Measurements from ENCODE around the gene PHF21B. TPM values are rescaled to one million over a fixed set of nuclear protein-coding genes. Genes with fewer than 3 reads are reported as not detected.
"Not testable (repeated sequence)": the region's sequence is repeated elsewhere in the genome, so short reads cannot be mapped to it uniquely, and the experiment has no call there.

PHF21B gene
- total RNA-seq, 1 donor from 2014 or later: 1.2 TPM

GRCh38 chr22:44921766-44922165 lies 88.0 kb downstream of the PHF21B start:
- intact Hi-C loops (cut with micrococcal nuclease); H3K9me3 Mint-ChIP-seq; H3K27me3 Mint-ChIP-seq (ENCODE audit: low read depth); H3K36me3 Mint-ChIP-seq (ENCODE audit: low read depth); H3K4me3 Mint-ChIP-seq (ENCODE audit: low read depth); DNase-seq (ENCODE audit: low spot score); H3K4me1 Mint-ChIP-seq (ENCODE audit: low read depth); H3K27ac Mint-ChIP-seq: not testable (repeated sequence)

DNA sequence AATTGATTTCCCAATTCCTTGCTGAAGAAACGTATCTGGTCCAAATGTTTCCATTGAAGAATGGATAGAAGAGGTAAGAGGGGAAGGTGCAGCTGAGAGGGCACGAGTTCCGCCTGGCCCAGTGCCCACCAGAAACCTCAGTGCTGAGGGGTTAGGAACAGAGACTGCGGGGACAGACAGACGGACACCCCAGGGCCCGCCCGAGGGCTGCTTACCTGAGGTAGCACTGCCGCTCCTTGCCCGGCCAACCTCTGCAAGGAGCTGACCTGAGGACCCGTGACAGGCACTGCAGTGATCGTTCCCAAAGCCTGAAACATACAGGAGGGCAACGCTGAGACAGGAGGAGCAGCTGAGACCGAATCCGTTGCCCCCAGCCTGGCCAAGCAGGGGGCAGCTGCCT lies 89.6 kb downstream of the PHF21B start:
- no peak overlapping the region for H3K4me3 Mint-ChIP-seq (ENCODE audit: low read depth)
- no peak for DNase-seq (ENCODE audit: low spot score)
- no peak overlapping the region for H3K27ac Mint-ChIP-seq
- H3K27me3 Mint-ChIP-seq (ENCODE audit: low read depth): no peaks in the 10 kb centered on the region
- intact Hi-C loops (cut with micrococcal nuclease): no loop called here
- H3K4me1 Mint-ChIP-seq (ENCODE audit: low read depth): no peaks in the 10 kb centered on the region
- no peaks in the 10 kb centered on the region for H3K9me3 Mint-ChIP-seq
- H3K36me3 Mint-ChIP-seq (ENCODE audit: low read depth): no peaks in the 10 kb centered on the region

- H3K36me3 Mint-ChIP-seq (ENCODE audit: low read depth): no peaks in the 10 kb centered on the region
- intact Hi-C loops (cut with micrococcal nuclease): no loop called here
- no peaks in the 10 kb centered on the region for H3K9me3 Mint-ChIP-seq
- H3K27me3 Mint-ChIP-seq (ENCODE audit: low read depth): no peaks in the 10 kb centered on the region
- no peak for DNase-seq (ENCODE audit: low spot score)
- no peak overlapping the region for H3K27ac Mint-ChIP-seq
- H3K4me1 Mint-ChIP-seq (ENCODE audit: low read depth): no peaks in the 10 kb centered on the region
- no peak overlapping the region for H3K4me3 Mint-ChIP-seq (ENCODE audit: low read depth)
These were observed 90.1 kb downstream of the PHF21B start for GRCh38 chr22:44919691-44920090.

DNA sequence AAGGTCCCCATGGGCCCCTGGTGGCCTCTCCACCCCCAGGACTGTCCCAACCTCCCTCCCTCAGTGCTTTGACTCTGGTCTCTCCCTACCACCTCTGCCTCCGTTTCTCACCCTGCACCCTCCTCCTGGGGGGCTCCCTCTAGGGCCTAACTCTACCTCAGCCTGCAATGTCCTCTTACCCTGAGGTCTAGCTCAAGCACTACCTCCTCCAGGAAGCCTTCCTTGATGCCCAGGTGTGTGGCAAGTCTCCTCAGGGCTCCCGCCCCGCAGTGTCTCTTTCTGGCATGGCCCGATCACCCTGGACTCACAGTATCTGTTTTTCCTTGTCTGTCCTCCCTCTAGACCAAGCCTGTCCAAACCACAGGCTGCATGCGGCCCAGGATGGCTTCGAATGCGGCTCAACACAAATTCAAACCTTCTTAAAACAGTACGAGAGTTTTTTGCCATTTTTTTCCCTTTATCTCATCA lies 90.8 kb downstream of the PHF21B start:
- Mint-ChIP-seq H3K4me1 (ENCODE audit: low read depth) (no peaks in the 10 kb centered on the region), H3K36me3 (ENCODE audit: low read depth) (no peaks in the 10 kb centered on the region), H3K27me3 (ENCODE audit: low read depth) (no peaks in the 10 kb centered on the region), H3K27ac (no peak overlapping the region), H3K4me3 (ENCODE audit: low read depth) (no peak overlapping the region), H3K9me3 (no peaks in the 10 kb centered on the region)
- no peak for DNase-seq (ENCODE audit: low spot score)
- intact Hi-C loops (cut with micrococcal nuclease): no loop called here

DNA sequence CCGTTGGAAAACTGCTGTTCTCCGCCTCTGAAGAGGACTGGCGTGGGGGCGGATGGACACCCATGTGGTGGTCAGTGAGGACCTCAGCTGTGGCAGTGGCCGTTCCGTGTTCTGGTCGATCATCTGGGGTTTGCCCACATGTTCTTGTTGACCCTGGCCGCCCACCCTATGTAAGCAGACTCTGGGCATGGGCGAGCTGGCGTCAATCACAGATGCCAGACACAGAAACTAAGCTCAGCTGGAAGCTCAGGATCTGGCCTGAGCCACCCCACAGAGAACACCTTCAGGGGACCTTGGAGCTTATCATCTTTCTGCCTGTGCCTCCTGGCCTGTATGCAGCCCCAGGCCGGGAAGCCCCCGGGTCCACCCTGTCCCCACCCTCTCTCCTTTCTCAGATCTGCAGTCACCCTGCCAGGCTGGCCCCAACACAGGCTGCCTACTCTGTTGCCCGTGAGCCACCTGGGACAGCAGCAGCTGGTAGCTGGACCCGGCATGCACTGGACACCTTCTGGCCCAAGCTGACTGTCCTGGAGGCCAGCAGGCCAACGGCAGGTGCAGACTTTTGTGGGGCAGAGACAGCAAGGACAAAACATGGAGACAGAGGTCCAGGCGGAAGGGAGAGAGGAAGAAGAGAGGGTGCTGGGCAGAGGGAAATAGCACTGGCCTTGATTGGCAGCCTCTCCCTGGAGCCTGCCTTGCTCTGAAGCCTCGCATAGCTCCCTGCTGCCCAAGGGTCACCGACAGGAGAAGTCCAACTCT lies 91.5 kb downstream of the PHF21B start:
- DNase-seq (ENCODE audit: low spot score): no peak
- Mint-ChIP-seq H3K4me3 (ENCODE audit: low read depth) (no peak overlapping the region), H3K9me3 (no peaks in the 10 kb centered on the region), H3K36me3 (ENCODE audit: low read depth) (no peaks in the 10 kb centered on the region), H3K4me1 (ENCODE audit: low read depth) (no peaks in the 10 kb centered on the region), H3K27me3 (ENCODE audit: low read depth) (no peaks in the 10 kb centered on the region), H3K27ac (no peak overlapping the region)
- intact Hi-C loops (cut with micrococcal nuclease): no loop called here

DNA sequence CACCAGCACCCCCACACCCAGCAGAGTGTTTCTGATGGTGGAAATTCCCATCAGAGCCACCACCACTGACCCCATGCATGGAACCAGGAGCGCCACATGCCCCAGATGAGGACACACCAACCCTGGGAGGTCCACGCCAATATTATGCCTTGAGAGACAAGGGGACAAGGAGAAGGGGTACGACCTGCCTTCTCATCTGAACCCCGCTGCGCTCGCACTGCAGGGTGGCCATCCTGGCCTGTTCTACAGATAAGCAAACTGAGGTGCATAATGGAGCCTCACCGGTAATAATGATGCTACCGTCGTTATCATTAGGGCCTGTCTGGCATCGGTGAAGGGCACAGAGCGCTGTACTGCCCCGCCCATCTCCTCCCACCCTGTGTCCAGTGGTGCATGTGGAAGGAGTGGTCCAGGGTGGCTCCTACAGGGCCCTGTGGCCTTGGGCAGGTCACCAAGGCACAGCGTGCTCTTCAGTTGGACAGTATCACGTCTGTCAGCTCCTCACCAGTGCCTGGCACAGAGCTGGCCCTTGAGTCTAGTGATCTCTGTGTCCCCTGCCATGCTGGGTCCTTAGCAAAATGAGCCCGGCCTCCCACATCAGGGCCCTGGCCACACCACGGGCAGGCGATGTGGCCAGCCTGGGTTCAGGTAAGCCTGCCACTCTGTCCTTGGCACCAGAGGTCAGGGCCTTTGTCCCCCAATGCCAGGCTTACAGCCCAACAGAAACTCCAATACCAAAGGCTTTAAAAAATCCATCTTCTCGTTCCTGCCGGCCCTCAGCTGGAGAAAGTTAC lies 92.2 kb downstream of the PHF21B start:
- no peaks in the 10 kb centered on the region for H3K4me1 Mint-ChIP-seq (ENCODE audit: low read depth)
- H3K27ac Mint-ChIP-seq: no peak overlapping the region
- H3K27me3 Mint-ChIP-seq (ENCODE audit: low read depth): no peaks in the 10 kb centered on the region
- no peaks in the 10 kb centered on the region for H3K36me3 Mint-ChIP-seq (ENCODE audit: low read depth)
- intact Hi-C loops (cut with micrococcal nuclease): no loop called here
- no peaks in the 10 kb centered on the region for H3K9me3 Mint-ChIP-seq
- no peak overlapping the region for H3K4me3 Mint-ChIP-seq (ENCODE audit: low read depth)
- DNase-seq (ENCODE audit: low spot score): no peak

DNA sequence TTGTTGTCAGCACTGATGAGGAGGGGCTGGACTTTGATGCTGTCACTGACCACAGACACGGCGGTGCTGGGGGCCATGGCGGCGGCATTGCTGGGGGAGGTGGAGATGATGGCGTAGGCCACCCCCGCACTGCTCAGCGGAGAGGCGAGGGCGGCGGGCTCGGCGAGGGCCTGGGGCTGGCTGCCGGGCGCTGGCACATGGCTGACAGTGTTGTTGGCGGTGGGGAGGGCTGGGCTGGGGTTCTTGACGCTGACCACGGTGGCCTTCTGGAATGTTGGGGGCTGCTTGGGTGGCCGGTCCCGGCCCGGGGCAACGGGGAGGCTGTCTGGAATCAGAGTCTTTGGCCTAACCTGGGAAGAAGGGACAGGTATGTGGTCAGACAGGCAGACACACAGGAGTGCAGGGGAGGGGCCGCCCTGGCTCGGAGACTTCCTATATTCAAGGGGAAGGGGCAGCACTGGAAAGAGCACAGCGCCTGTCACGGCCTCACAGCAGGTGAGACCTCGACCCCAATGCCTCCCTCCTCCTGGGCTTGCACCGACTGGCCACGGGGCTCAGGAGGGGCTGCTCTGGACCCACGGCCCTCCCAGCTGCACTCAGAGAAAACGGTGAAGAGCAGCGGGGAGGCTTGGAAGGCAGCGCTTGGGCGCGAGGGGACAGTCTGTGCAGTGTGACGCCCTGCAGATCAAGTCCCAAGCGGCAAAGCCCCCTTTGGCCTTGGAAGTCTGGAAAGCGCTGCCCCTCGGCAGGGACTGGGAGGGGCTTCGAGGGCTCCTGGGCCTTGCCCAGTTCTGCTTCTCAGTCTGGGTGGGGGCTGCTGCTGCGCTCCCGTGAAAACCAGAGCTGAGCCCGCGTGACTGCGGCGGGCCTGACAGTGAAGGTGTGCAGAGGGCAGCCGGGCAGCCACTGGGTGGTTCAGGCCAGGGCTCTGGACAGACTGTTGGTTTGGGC lies 93.2 kb downstream of the PHF21B start:
- Mint-ChIP-seq H3K36me3 (ENCODE audit: low read depth) (no peaks in the 10 kb centered on the region), H3K27me3 (ENCODE audit: low read depth) (no peaks in the 10 kb centered on the region), H3K4me1 (ENCODE audit: low read depth) (no peaks in the 10 kb centered on the region), H3K27ac (no peak overlapping the region), H3K4me3 (ENCODE audit: low read depth) (no peak overlapping the region), H3K9me3 (no peaks in the 10 kb centered on the region)
- no peak for DNase-seq (ENCODE audit: low spot score)
- intact Hi-C loops (cut with micrococcal nuclease): no loop called here

GRCh38 chr22:44915441-44915840 lies 94.4 kb downstream of the PHF21B start:
- Mint-ChIP-seq H3K4me3 (ENCODE audit: low read depth) (no peak overlapping the region), H3K9me3 (no peaks in the 10 kb centered on the region), H3K27me3 (ENCODE audit: low read depth) (no peaks in the 10 kb centered on the region), H3K27ac (no peak overlapping the region), H3K36me3 (ENCODE audit: low read depth) (no peaks in the 10 kb centered on the region), H3K4me1 (ENCODE audit: low read depth) (no peaks in the 10 kb centered on the region)
- intact Hi-C loops (cut with micrococcal nuclease): no loop called here
- DNase-seq (ENCODE audit: low spot score): no peak

DNA sequence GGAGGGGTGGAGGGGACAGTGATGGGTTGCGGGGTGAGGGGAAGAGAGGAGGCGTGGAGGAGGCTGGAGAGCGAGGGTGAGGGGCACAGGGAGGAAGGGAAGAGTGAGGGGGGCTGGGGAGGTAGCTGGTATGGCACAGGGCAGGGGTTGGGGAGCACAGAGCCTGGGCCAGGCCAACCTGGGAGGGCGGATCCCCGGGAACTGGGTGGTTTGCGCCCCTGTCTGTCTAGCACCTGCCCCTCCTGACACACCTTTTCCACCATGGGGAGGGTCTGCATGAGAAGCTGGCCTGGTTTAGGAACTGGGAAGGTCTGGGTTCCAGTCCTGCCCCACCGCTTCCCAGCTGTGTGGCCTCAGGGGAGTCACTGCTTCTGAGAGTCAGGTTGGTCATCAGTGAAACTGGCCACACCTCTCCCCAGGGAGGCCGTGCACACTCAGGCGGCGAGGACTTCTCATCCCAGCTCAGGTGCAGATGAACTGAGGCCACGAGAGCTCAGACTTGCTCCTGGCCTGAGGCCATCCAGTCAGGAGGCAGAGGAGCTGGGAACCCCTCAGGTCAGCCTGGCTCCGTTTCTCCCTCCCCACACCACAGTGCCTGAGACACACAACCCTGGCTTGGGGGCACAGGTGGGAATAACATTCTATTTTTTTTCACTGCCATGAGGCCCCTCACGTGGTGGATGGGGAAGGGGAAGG lies 95.6 kb downstream of the PHF21B start:
- Mint-ChIP-seq H3K4me3 (ENCODE audit: low read depth) (no peak overlapping the region), H3K36me3 (ENCODE audit: low read depth) (no peaks in the 10 kb centered on the region), H3K27me3 (ENCODE audit: low read depth) (no peaks in the 10 kb centered on the region), H3K4me1 (ENCODE audit: low read depth) (no peaks in the 10 kb centered on the region), H3K27ac (no peak overlapping the region), H3K9me3 (no peaks in the 10 kb centered on the region)
- DNase-seq (ENCODE audit: low spot score): no peak
- intact Hi-C loops (cut with micrococcal nuclease): no loop called here

- Mint-ChIP-seq H3K27me3 (ENCODE audit: low read depth) (no peaks in the 10 kb centered on the region), H3K36me3 (ENCODE audit: low read depth) (no peaks in the 10 kb centered on the region), H3K27ac (no peak overlapping the region), H3K9me3 (no peaks in the 10 kb centered on the region), H3K4me1 (ENCODE audit: low read depth) (no peaks in the 10 kb centered on the region), H3K4me3 (ENCODE audit: low read depth) (no peak overlapping the region)
- intact Hi-C loops (cut with micrococcal nuclease): no loop called here
- DNase-seq (ENCODE audit: low spot score): no peak
These were observed 96.4 kb downstream of the PHF21B start for GRCh38 chr22:44913198-44913983.

- peaks cover 4% of the 10 kb centered on the region for H3K27me3 Mint-ChIP-seq (ENCODE audit: low read depth)
- no peaks in the 10 kb centered on the region for H3K9me3 Mint-ChIP-seq
- H3K4me1 Mint-ChIP-seq (ENCODE audit: low read depth): no peaks in the 10 kb centered on the region
- no peaks in the 10 kb centered on the region for H3K36me3 Mint-ChIP-seq (ENCODE audit: low read depth)
- H3K27ac Mint-ChIP-seq: no peak overlapping the region
- intact Hi-C loops (cut with micrococcal nuclease): no loop called here
- DNase-seq (ENCODE audit: low spot score): no peak
- H3K4me3 Mint-ChIP-seq (ENCODE audit: low read depth): no peak overlapping the region
These were observed 100.6 kb downstream of the PHF21B start for GRCh38 chr22:44909241-44909640.

Measured in activated T-helper 2 cell treated with anti-CD3 and anti-CD28 coated beads, Interferon-gamma antibody, Interleukin-2, Interleukin-4, amounts not matched to agents 10 μg/mL and 5 μg/mL and 100 μg/mL, durations not matched to agents 14 hours and 24 hours and 36 hours (primary cell).